CD4-positive, alpha-beta T cell (primary cell): ENCODE data around the gene ACTRT2. TPM values are rescaled to one million over a fixed set of nuclear protein-coding genes. Genes with fewer than 3 reads are reported as not detected.

Source experiments
- ATAC-seq: fragments of 200-7000 bp; cut with Tn5 transposase; one replicate; pipeline ENCODE4 v1.10.0; 2022; ENCODE audit warnings: mild to moderate bottlenecking; ENCODE audit not compliant: poor library complexity
- CTCF ChIA-PET: fragments of 350-600 bp; sonication (Branson Sonifier 250); formaldehyde crosslinking; loops from one replicate; lab custom pipeline; 2021; ENCODE audit warnings: antibody characterized with exemption, inconsistent platforms; lab: Charles Lee
- POLR2A ChIA-PET: fragments of 350-600 bp; sonication (Branson Sonifier 250); formaldehyde crosslinking; loops from one replicate; lab custom pipeline; 2021; ENCODE audit warnings: antibody characterized with exemption, inconsistent platforms; lab: Charles Lee
- DNase-seq, 14 experiments: peaks; one replicate each; pipeline ENCODE4 v3.0.0-alpha.2; 2013 to 2020; ENCODE audit warnings: mixed read lengths in 2 of 14
- H3K27ac ChIP-seq, 2 donors: one replicate each; pipeline versions ENCODE4 v1.5.1 to v1.7.0; 2013; ENCODE audit warnings: low read length in 2 of 2, low read depth in 1 of 2, mild to moderate bottlenecking in 1 of 2
- H3K27me3 ChIP-seq, 2 experiments: 1 replicate in 1 of 2; 2 replicates in 1 of 2; pipeline versions ENCODE4 v1.6.1 to v1.7.0; 2013; ENCODE audit warnings: low read length in 2 of 2, control low read depth in 1 of 2, mild to moderate bottlenecking in 1 of 2, moderate library complexity in 1 of 2; ENCODE audit not compliant: insufficient read depth in 2 of 2, control insufficient read depth in 1 of 2
- H3K36me3 ChIP-seq: one replicate; pipeline ENCODE4 v1.6.1; 2013; ENCODE audit warnings: low read length, control low read depth; ENCODE audit not compliant: insufficient read depth
- H3K4me1 ChIP-seq: one replicate; pipeline ENCODE4 v1.6.1; 2013; ENCODE audit warnings: low read length, control low read depth; ENCODE audit not compliant: insufficient read depth
- H3K4me3 ChIP-seq: one replicate; pipeline ENCODE4 v1.5.1; 2013; ENCODE audit warnings: mild to moderate bottlenecking, low read length, moderate library complexity
- H3K9me3 ChIP-seq, 2 experiments: 1 replicate in 1 of 2; 2 replicates in 1 of 2; pipeline versions ENCODE4 v1.6.1 to v1.7.0; 2013; ENCODE audit warnings: low read length in 2 of 2, mild to moderate bottlenecking in 2 of 2, control low read depth in 1 of 2, moderate library complexity in 1 of 2; ENCODE audit not compliant: control insufficient read depth in 1 of 2, insufficient read depth in 1 of 2
- H3K27ac Mint-ChIP-seq: one replicate; pipeline ENCODE4 v1.8.0; 2020; ENCODE audit warnings: mixed read lengths
- H3K27me3 Mint-ChIP-seq: one replicate; pipeline ENCODE4 v1.8.0; 2021; ENCODE audit warnings: mixed read lengths
- H3K36me3 Mint-ChIP-seq: one replicate; pipeline ENCODE4 v1.8.0; 2021; ENCODE audit warnings: low read depth, mixed read lengths
- H3K4me1 Mint-ChIP-seq: one replicate; pipeline ENCODE4 v1.8.0; 2021; ENCODE audit warnings: low read depth, mixed read lengths
- H3K4me3 Mint-ChIP-seq: one replicate; pipeline ENCODE4 v1.8.0; 2020; ENCODE audit warnings: mild to moderate bottlenecking, mixed read lengths
- H3K9me3 Mint-ChIP-seq: one replicate; pipeline ENCODE4 v1.8.0; 2020; ENCODE audit warnings: mixed read lengths
- intact Hi-C, 2 experiments: fragments of 100-400 bp; cut with DNase I in 1 of 2; cut with micrococcal nuclease in 1 of 2; formaldehyde crosslinking; loops; one replicate each; pipeline versions ENCODE4 v1.15.1 to v1.9.0; 2023 to 2025; cut with DNase I, micrococcal nuclease
- total RNA-seq, 174 experiments: library from RNA in 2 of 174; stranded (reverse) in 2 of 174; gene quantifications; one replicate each; pipeline ENCODE4 v1.2.3 and lab custom pipeline; 2021 to 2026
- TF ChIP-seq, protein P1 (sequence below): fragments of 200-600 bp; IDR thresholded peaks from one replicate; pipeline ENCODE4 v1.8.0; 2022; ENCODE audit warnings: antibody characterized with exemption, mild to moderate bottlenecking

The ACTRT2 gene
- total RNA-seq, 2 experiments from 2014 or later, result not detected

DNA sequence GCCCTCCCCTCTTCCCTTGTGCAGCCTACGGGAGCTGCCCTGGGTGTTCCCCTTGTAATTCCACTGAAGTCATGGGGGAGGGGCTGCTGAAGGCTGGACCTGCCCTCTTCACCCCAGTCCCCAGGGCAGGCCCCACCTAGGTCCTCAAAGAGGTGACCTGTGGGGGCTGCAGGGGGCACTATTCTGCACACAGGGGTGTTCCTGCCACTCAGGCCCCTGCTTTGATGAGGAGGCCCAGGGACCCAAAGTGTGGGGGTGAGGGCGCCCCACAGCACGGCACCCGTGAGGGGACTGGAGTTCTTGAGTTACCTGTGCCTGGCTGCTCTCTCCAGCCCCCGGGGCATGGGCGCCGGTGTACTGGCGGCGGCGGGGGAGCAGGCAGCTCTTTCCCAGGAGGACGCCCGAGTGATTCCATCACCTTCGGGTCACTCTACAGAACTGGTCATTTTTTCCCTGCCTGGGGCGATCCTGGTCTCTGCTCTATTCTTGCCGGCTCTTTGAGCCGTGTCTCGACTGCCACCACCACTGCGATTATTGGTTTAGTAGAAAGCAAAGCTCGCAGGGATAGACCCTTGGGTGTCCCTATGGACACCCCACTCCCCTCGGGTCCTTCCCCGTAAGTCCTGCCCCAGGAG is 40.8 kb downstream of the ACTRT2 start:
- peaks cover 0 to 9% of the 10 kb centered on the region in 2 experiments for H3K9me3 ChIP-seq
- intact Hi-C loops, result no loop called here
- no peak overlapping the region for H3K27ac ChIP-seq
- peaks cover 12 to 17% of the 10 kb centered on the region in 2 experiments for H3K27me3 ChIP-seq
- no peaks in the 10 kb centered on the region for H3K4me1 ChIP-seq
- H3K36me3 ChIP-seq, result no peaks in the 10 kb centered on the region
- CTCF ChIA-PET, result no interaction called here
- H3K4me1 Mint-ChIP-seq, result no peaks in the 10 kb centered on the region
- peaks cover 10% of the 10 kb centered on the region for H3K27me3 Mint-ChIP-seq
- H3K36me3 Mint-ChIP-seq, result no peaks in the 10 kb centered on the region
- no peak overlapping the region for H3K27ac Mint-ChIP-seq
- no peaks in the 10 kb centered on the region for H3K9me3 Mint-ChIP-seq
- TF ChIP-seq, protein P1, sequence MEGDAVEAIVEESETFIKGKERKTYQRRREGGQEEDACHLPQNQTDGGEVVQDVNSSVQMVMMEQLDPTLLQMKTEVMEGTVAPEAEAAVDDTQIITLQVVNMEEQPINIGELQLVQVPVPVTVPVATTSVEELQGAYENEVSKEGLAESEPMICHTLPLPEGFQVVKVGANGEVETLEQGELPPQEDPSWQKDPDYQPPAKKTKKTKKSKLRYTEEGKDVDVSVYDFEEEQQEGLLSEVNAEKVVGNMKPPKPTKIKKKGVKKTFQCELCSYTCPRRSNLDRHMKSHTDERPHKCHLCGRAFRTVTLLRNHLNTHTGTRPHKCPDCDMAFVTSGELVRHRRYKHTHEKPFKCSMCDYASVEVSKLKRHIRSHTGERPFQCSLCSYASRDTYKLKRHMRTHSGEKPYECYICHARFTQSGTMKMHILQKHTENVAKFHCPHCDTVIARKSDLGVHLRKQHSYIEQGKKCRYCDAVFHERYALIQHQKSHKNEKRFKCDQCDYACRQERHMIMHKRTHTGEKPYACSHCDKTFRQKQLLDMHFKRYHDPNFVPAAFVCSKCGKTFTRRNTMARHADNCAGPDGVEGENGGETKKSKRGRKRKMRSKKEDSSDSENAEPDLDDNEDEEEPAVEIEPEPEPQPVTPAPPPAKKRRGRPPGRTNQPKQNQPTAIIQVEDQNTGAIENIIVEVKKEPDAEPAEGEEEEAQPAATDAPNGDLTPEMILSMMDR, result no peak
- no peak for ATAC-seq
- no peak overlapping the region for H3K4me3 Mint-ChIP-seq
- H3K4me3 ChIP-seq, result no peak overlapping the region
- DNase-seq, result no peak
- POLR2A ChIA-PET, result no interaction called here

DNA sequence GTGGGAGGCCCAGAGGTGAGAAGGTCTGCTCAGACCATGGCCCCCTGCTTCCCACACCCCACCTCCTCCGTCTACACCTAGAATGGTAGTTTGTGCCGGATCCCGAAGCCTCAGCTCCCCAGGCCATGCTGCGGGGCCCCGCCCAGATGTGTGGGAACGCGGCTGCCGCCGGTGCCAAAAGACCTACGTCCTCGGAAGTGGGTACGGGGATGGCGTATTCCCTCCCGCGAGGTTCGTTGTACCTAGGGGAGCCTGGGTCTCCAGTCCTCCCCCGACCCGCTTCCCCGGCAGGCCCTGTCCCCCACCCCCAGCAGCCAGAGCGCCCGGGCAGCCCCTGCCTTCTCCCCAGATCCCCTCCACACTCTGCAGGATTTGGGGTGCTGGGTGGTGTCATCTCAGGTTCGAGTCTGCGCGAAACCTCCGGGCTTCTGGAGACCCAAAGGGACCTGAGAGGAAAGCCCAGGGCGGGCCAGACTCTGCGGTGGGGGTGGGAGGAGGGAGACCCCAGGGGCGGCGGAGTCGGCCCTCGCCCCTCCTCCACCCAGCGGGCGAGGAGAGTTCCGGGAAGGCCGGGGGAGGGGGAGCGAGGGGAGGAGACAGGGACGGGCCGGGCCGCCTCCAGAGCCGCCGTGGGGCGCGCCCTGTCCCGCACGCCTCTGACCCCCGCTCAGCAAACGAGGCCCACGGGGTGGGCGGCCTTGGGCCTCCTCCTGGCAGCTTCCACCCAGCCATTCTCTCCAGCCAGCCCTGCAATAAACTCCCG is 41.5 kb downstream of the ACTRT2 start:
- ATAC-seq (no peak), DNase-seq (no peak)
- Histone ChIP-seq H3K4me1 (peaks cover 2% of the 10 kb centered on the region), H3K27ac (no peak overlapping the region), H3K27me3 (peaks cover 16 to 24% of the 10 kb centered on the region in 2 experiments), H3K9me3 (peaks cover 0 to 12% of the 10 kb centered on the region in 2 experiments), H3K4me3 (no peak overlapping the region), H3K36me3 (no peaks in the 10 kb centered on the region)
- CTCF ChIA-PET, result no interaction called here
- H3K36me3 Mint-ChIP-seq, result no peaks in the 10 kb centered on the region
- no peak overlapping the region for H3K27ac Mint-ChIP-seq
- H3K9me3 Mint-ChIP-seq, result no peaks in the 10 kb centered on the region
- no peak overlapping the region for H3K4me3 Mint-ChIP-seq
- intact Hi-C loops, result no loop called here
- POLR2A ChIA-PET, result no interaction called here
- no peaks in the 10 kb centered on the region for H3K4me1 Mint-ChIP-seq
- TF ChIP-seq, protein P1, result no peak
- H3K27me3 Mint-ChIP-seq, result peaks cover 10% of the 10 kb centered on the region

DNA sequence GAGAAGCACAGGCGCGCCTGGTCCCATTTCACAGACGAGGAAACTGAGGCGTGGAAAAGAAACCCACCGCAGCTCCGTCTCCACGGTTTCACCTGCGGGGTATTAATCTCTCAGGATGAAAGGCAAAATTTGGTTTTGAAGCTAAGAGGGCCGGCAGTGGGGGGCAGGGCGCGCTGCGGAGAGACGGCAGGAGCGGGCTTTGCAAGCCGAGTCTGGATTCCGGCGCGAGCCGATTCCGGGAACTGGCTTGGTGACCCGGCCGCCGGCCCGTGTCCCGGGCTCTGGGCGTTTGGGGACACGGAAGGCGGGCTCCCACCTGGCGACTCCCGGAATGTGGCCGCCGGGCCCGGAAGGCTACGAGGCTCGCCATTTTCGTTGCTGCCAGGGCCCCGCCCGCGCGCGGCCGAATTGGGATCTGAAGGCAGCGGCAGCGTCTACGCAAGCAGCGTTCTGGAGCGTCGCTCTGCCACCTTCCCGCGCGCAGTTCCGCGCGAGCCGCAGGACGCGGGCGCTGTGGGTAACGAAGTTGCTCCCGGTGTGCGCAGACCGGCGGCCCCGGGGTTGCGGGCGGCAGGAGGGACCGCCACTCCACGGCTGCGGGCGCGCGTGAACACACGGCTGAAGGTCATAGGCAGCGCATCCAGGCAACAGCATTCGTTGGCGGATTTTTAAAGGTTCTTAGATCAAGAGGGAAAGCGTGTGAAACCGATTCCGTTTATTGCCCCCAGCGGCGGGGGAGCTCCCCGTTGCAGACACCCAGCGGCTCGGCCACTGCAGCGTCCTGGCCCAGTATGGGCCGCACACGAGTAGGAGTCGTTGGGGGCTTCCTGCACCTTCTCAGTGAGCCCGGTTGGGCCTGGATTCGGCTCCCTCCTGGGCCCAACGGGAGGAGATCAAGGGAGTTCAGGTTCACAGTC is 42.4 kb downstream of the ACTRT2 start:
- Mint-ChIP-seq H3K9me3 (no peaks in the 10 kb centered on the region), H3K4me1 (no peaks in the 10 kb centered on the region), H3K4me3 (no peak overlapping the region), H3K27ac (no peak overlapping the region), H3K27me3 (peaks cover 10% of the 10 kb centered on the region), H3K36me3 (no peaks in the 10 kb centered on the region)
- peak in 1 of 14 experiments; percentile 28 for DNase-seq
- CTCF ChIA-PET, result no interaction called here
- POLR2A ChIA-PET, result no interaction called here
- H3K4me3 ChIP-seq, result no peak overlapping the region
- peaks cover 6% of the 10 kb centered on the region for H3K4me1 ChIP-seq
- no peaks in the 10 kb centered on the region for H3K36me3 ChIP-seq
- no peak overlapping the region for H3K27ac ChIP-seq
- intact Hi-C loops, result no loop called here
- H3K27me3 ChIP-seq, result peaks cover 17 to 28% of the 10 kb centered on the region in 2 experiments
- TF ChIP-seq, protein P1, result no peak
- no peak for ATAC-seq
- H3K9me3 ChIP-seq, result peaks cover 0 to 12% of the 10 kb centered on the region in 2 experiments
